HEK293 (cell line): Measurements from ENCODE around the gene TRAPPC8.

Experiments
- CTCF ChIA-PET: fragments of 350-600 bp; formaldehyde crosslinking; extraction: SDS; loops from one replicate; lab custom pipeline; 2021; ENCODE audit warnings: antibody characterized with exemption; lab: Yijun Ruan, JAX
- POLR2A ChIA-PET: fragments of 300-600 bp; formaldehyde crosslinking; extraction: SDS; loops from one replicate; lab custom pipeline; 2020; ENCODE audit warnings: antibody characterized with exemption, inconsistent platforms; lab: Yijun Ruan, JAX
- H3K27ac ChIP-seq: fragments of 200-500 bp; sonication (Bioruptor generic); 2 replicates; pipeline ENCODE4 v1.5.1; 2014; ENCODE audit warnings: low read depth, low read length, control low read depth, inconsistent platforms; ENCODE audit errors: extremely low read depth
- H3K36me3 ChIP-seq, 2 experiments: fragments of 200-500 bp in 1 of 2; sonication (Bioruptor generic) in 1 of 2; 1 replicate in 1 of 2; 2 replicates in 1 of 2; pipeline ENCODE4 v1.5.1; 2014 to 2017; ENCODE audit warnings: inconsistent platforms in 2 of 2, low read length in 2 of 2; ENCODE audit not compliant: control insufficient read depth in 2 of 2, insufficient read depth in 1 of 2
- H3K4me1 ChIP-seq: fragments of 200-500 bp; sonication (Bioruptor generic); 2 replicates; pipeline ENCODE4 v1.5.1; 2014; ENCODE audit warnings: mild to moderate bottlenecking, low read length, inconsistent platforms; ENCODE audit not compliant: control insufficient read depth, insufficient read depth
- H3K4me3 ChIP-seq: 2 replicates; pipeline ENCODE4 v1.5.1; 2011; ENCODE audit warnings: low read depth, mild to moderate bottlenecking, control low read depth, low read length, moderate library complexity
- H3K9me3 ChIP-seq: fragments of 200-500 bp; sonication (Bioruptor generic); 2 replicates; pipeline ENCODE4 v1.5.1; 2014; ENCODE audit warnings: low read depth, low read length, inconsistent platforms; ENCODE audit not compliant: control insufficient read depth, insufficient read depth
- HOXC10 ChIP-seq: sonication (generic); formaldehyde crosslinking; IDR thresholded peaks from 2 replicates; pipeline ENCODE4 v1.8.1; 2023; ENCODE audit warnings: mild to moderate bottlenecking, missing genetic modification reagents
- SETDB1 ChIP-seq: IDR thresholded peaks from one replicate; pipeline ENCODE4 v1.6.1; 2017; ENCODE audit warnings: mild to moderate bottlenecking, low read length, moderate library complexity, mixed read lengths; ENCODE audit not compliant: insufficient read length
- TRIM28 ChIP-seq: IDR thresholded peaks from 2 replicates; pipeline ENCODE4 v1.6.1; 2011; ENCODE audit warnings: low read length, control low read depth, borderline replicate concordance
- YY2 ChIP-seq: fragments of 450-650 bp; formaldehyde crosslinking; IDR thresholded peaks from 2 replicates; pipeline ENCODE4 v1.5.1; 2016; ENCODE audit warnings: missing biosample characterization, missing genetic modification characterization
- ZBTB1 ChIP-seq: fragments of 450-650 bp; formaldehyde crosslinking; IDR thresholded peaks from 2 replicates; pipeline ENCODE4 v1.5.1; 2016; ENCODE audit warnings: missing biosample characterization, missing genetic modification characterization
- ZBTB48 ChIP-seq: fragments of 450-650 bp; formaldehyde crosslinking; IDR thresholded peaks from 2 replicates; pipeline ENCODE4 v1.5.1; 2016; ENCODE audit warnings: missing biosample characterization, missing genetic modification characterization
- ZFHX2 ChIP-seq: fragments of 450-650 bp; formaldehyde crosslinking; conservative IDR thresholded peaks from 2 replicates; pipeline ENCODE4 v1.5.1; 2016; ENCODE audit warnings: missing biosample characterization, missing genetic modification characterization
- ZNF121 ChIP-seq: fragments of 450-650 bp; formaldehyde crosslinking; IDR thresholded peaks from 2 replicates; pipeline ENCODE4 v1.5.1; 2016; ENCODE audit warnings: missing biosample characterization, missing genetic modification characterization
- ZNF335 ChIP-seq: fragments of 450-650 bp; formaldehyde crosslinking; conservative IDR thresholded peaks from 2 replicates; pipeline ENCODE4 v1.5.1; 2016; ENCODE audit warnings: missing biosample characterization, missing genetic modification characterization
- ZNF341 ChIP-seq: fragments of 450-650 bp; formaldehyde crosslinking; IDR thresholded peaks from 2 replicates; pipeline ENCODE4; 2016; ENCODE audit warnings: low read depth, missing biosample characterization, missing genetic modification characterization
- ZNF366 ChIP-seq: fragments of 450-650 bp; formaldehyde crosslinking; conservative IDR thresholded peaks from 2 replicates; pipeline ENCODE4 v1.5.1; 2016; ENCODE audit warnings: missing biosample characterization, missing genetic modification characterization
- ZNF394 ChIP-seq: fragments of 450-650 bp; formaldehyde crosslinking; IDR thresholded peaks from 2 replicates; pipeline ENCODE4 v1.5.1; 2016; ENCODE audit warnings: missing biosample characterization, missing genetic modification characterization, mild to moderate bottlenecking, moderate library complexity, borderline replicate concordance
- ZNF416 ChIP-seq: fragments of 450-650 bp; formaldehyde crosslinking; IDR thresholded peaks from 2 replicates; pipeline ENCODE4 v1.5.1; 2016; ENCODE audit warnings: missing biosample characterization, missing genetic modification characterization
- ZNF510 ChIP-seq: fragments of 450-650 bp; formaldehyde crosslinking; IDR thresholded peaks from 2 replicates; pipeline ENCODE4 v1.5.1; 2018; ENCODE audit warnings: mild to moderate bottlenecking, missing genetic modification characterization, missing biosample characterization; ENCODE audit not compliant: insufficient replicate concordance
- ZNF561 ChIP-seq: fragments of 450-650 bp; IDR thresholded peaks from 2 replicates; pipeline ENCODE4 v1.5.1; 2018; ENCODE audit warnings: missing biosample characterization, missing genetic modification characterization, borderline replicate concordance
- ZNF571 ChIP-seq: fragments of 450-650 bp; formaldehyde crosslinking; IDR thresholded peaks from 2 replicates; pipeline ENCODE4 v1.5.0; 2017; ENCODE audit warnings: missing biosample characterization, missing genetic modification characterization
- ZNF600 ChIP-seq: fragments of 450-650 bp; formaldehyde crosslinking; IDR thresholded peaks from 2 replicates; pipeline ENCODE4 v1.5.1; 2016; ENCODE audit warnings: missing biosample characterization, missing genetic modification characterization
- ZNF623 ChIP-seq: fragments of 450-650 bp; formaldehyde crosslinking; IDR thresholded peaks from 2 replicates; pipeline ENCODE4 v1.5.1; 2016; ENCODE audit warnings: missing biosample characterization, missing genetic modification characterization
- ZNF654 ChIP-seq: fragments of 450-650 bp; formaldehyde crosslinking; IDR thresholded peaks from 2 replicates; pipeline ENCODE4 v1.5.1; 2016; ENCODE audit warnings: low read depth, missing biosample characterization, missing genetic modification characterization
- ZNF658 ChIP-seq: fragments of 450-650 bp; formaldehyde crosslinking; IDR thresholded peaks from 2 replicates; pipeline ENCODE4; 2016; ENCODE audit warnings: missing biosample characterization, missing genetic modification characterization
- ZNF660 ChIP-seq: fragments of 450-650 bp; IDR thresholded peaks from 2 replicates; pipeline ENCODE4 v1.5.1; 2018; ENCODE audit warnings: missing biosample characterization, mild to moderate bottlenecking, missing genetic modification characterization
- ZNF76 ChIP-seq: fragments of 450-650 bp; formaldehyde crosslinking; IDR thresholded peaks from 2 replicates; pipeline ENCODE4; 2016; ENCODE audit warnings: low read depth, missing biosample characterization, missing genetic modification characterization, borderline replicate concordance
- ZNF768 ChIP-seq: fragments of 450-650 bp; formaldehyde crosslinking; IDR thresholded peaks from 2 replicates; pipeline ENCODE4 v1.5.1; 2018; ENCODE audit warnings: missing biosample characterization, mild to moderate bottlenecking, missing genetic modification characterization
- ZNF837 ChIP-seq: fragments of 450-650 bp; formaldehyde crosslinking; IDR thresholded peaks from 2 replicates; pipeline ENCODE4 v1.5.1; 2016; ENCODE audit warnings: missing biosample characterization, missing genetic modification characterization
- ZSCAN4 ChIP-seq: fragments of 450-650 bp; formaldehyde crosslinking; IDR thresholded peaks from 2 replicates; pipeline ENCODE4 v1.5.1; 2017; ENCODE audit warnings: missing biosample characterization, missing genetic modification characterization
- TF ChIP-seq, protein P1 (sequence below): fragments of 450-650 bp; formaldehyde crosslinking; IDR thresholded peaks from 2 replicates; pipeline ENCODE4 v1.5.0; 2017; ENCODE audit warnings: missing biosample characterization, missing genetic modification characterization, borderline replicate concordance

TRAPPC8 gene

DNA sequence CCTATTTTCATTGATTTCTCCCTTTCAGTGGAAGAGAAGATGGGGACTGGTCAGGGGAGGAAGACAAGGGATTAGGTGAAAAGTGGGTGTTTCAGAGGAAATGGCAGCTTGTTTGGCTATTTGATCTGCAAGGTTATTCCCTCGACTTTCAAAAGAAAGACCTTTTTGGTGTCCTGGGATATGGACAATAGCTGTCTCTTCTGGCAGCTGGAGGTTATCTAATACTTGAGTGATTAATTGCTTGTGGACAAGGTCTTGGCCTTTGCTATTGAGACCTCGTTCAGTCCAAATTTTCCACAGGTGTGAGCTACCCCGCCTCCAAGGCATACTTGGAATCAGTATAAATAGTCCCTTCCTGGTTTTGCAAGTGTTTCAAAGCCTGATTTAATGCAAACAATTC lies 33.3 kb upstream of the TRAPPC8 start:
- no peak overlapping the region for H3K4me3 ChIP-seq
- no peaks in the 10 kb centered on the region for H3K36me3 ChIP-seq
- TF ChIP-seq ZNF837 (tag by site-specific recombination): no peak
- no peak for TF ChIP-seq HOXC10 (CRISPR knock-in tag)
- TF ChIP-seq ZNF658 (tag by site-specific recombination): no peak
- TF ChIP-seq ZBTB48 (tag by site-specific recombination): no peak
- TF ChIP-seq ZNF623 (tag by site-specific recombination): no peak
- TF ChIP-seq ZNF571 (tag by site-specific recombination): no peak
- no peak for TF ChIP-seq ZNF341
- no peak for TF ChIP-seq ZNF654 (tag by site-specific recombination)
- TF ChIP-seq ZNF366 (tag by site-specific recombination): no peak
- no peak for TF ChIP-seq ZNF768 (tag by site-specific recombination)
- no peak for TF ChIP-seq ZNF600
- TF ChIP-seq YY2 (tag by site-specific recombination): no peak
- no peak for TF ChIP-seq ZSCAN4 (tag by site-specific recombination)
- no peak for TF ChIP-seq ZBTB1 (tag by site-specific recombination)
- H3K4me1 ChIP-seq: no peaks in the 10 kb centered on the region
- POLR2A ChIA-PET: interaction anchor here (1.3 kb wide), 1 partner anchor 34 kb away, joined by 3 read pairs; the partner anchor contains the start of gene TRAPPC8
- no peak overlapping the region for H3K27ac ChIP-seq
- CTCF ChIA-PET: interaction anchor here (0.7 to 2.4 kb wide), 17 partner anchors 9 to 1006 kb away, joined by 3 to 19 read pairs (median 5); partner anchors contain the start of gene RNF125
- no peaks in the 10 kb centered on the region for H3K9me3 ChIP-seq

- no peaks in the 10 kb centered on the region for H3K4me1 ChIP-seq
- H3K4me3 ChIP-seq: no peak overlapping the region
- POLR2A ChIA-PET: no interaction called here
- H3K9me3 ChIP-seq: no peaks in the 10 kb centered on the region
- TF ChIP-seq ZNF335 (tag by site-specific recombination): no peak
- no peak for TF ChIP-seq ZNF76 (tag by site-specific recombination)
- no peak for TF ChIP-seq ZNF121 (tag by site-specific recombination)
- no peak for TF ChIP-seq ZNF366 (tag by site-specific recombination)
- TF ChIP-seq ZNF561: peak; percentile 38; the same call in 1 of the 2 replicates
- peak; percentile 100 for TF ChIP-seq SETDB1
- TF ChIP-seq ZNF416 (tag by site-specific recombination): no peak
- TF ChIP-seq ZNF510 (tag by site-specific recombination): no peak
- peak; percentile 100; the same call in 1 of the 2 replicates for TF ChIP-seq TRIM28
- no peak for TF ChIP-seq ZNF394 (tag by site-specific recombination)
- TF ChIP-seq, all 188 proteins: peak for 3
- CTCF ChIA-PET: interaction anchor here (0.6 kb wide), 2 partner anchors 116 to 420 kb away, joined by 3 to 6 read pairs; no protein-coding TSS in a partner anchor
- no peaks in the 10 kb centered on the region for H3K36me3 ChIP-seq
- H3K27ac ChIP-seq: no peak overlapping the region
Observed at GRCh38 chr18:31973929-31974546, 31.1 kb upstream of the TRAPPC8 start.

GRCh38 chr18:31970617-31971016 lies 27.7 kb upstream of the TRAPPC8 start:
- POLR2A ChIA-PET: interaction anchor here (0.8 kb wide), 1 partner anchor 28 kb away, joined by 3 read pairs; the partner anchor contains the start of gene TRAPPC8
- TF ChIP-seq ZNF660 (no peak), ZFHX2 (tag by site-specific recombination) (0 out of 2 replicates have a peak, but pooled peaks have one; percentile 19)
- TF ChIP-seq, protein P1, sequence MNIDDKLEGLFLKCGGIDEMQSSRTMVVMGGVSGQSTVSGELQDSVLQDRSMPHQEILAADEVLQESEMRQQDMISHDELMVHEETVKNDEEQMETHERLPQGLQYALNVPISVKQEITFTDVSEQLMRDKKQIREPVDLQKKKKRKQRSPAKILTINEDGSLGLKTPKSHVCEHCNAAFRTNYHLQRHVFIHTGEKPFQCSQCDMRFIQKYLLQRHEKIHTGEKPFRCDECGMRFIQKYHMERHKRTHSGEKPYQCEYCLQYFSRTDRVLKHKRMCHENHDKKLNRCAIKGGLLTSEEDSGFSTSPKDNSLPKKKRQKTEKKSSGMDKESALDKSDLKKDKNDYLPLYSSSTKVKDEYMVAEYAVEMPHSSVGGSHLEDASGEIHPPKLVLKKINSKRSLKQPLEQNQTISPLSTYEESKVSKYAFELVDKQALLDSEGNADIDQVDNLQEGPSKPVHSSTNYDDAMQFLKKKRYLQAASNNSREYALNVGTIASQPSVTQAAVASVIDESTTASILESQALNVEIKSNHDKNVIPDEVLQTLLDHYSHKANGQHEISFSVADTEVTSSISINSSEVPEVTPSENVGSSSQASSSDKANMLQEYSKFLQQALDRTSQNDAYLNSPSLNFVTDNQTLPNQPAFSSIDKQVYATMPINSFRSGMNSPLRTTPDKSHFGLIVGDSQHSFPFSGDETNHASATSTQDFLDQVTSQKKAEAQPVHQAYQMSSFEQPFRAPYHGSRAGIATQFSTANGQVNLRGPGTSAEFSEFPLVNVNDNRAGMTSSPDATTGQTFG (tag by site-specific recombination): no peak
- TF ChIP-seq, all 188 proteins: peak for 1

More at GRCh38 chr18:31970617-31971016, 27.7 kb upstream of the TRAPPC8 start:
- no peak overlapping the region for H3K4me3 ChIP-seq
- CTCF ChIA-PET: interaction anchor here (0.7 to 1.2 kb wide), 2 partner anchors 227 to 459 kb away, joined by 3 read pairs; no protein-coding TSS in a partner anchor
- H3K4me1 ChIP-seq: no peaks in the 10 kb centered on the region
- H3K9me3 ChIP-seq: no peaks in the 10 kb centered on the region
- H3K27ac ChIP-seq: no peak overlapping the region
- H3K36me3 ChIP-seq: no peaks in the 10 kb centered on the region
